CD4-positive, alpha-beta memory T cell (primary cell): ENCODE data around the gene HSPB2. TPM values are rescaled to one million over a fixed set of nuclear protein-coding genes. Genes with fewer than 3 reads are reported as not detected.
A peak's percentile ranks its signal among the peaks of the same experiment; 100 is the strongest.

Experiments
- CTCF ChIA-PET: fragments of 350-600 bp; sonication (Branson Sonifier 250); formaldehyde crosslinking; loops from one replicate; lab custom pipeline; 2021; ENCODE audit warnings: inconsistent platforms; ENCODE audit not compliant: partially characterized antibody; lab: Charles Lee
- POLR2A ChIA-PET: fragments of 350-600 bp; sonication (Branson Sonifier 250); formaldehyde crosslinking; loops from one replicate; lab custom pipeline; 2021; ENCODE audit not compliant: partially characterized antibody; lab: Charles Lee
- DNase-seq, 5 donors: peaks; one replicate each; pipeline versions ENCODE4 v3.0.0 to v3.0.0-alpha.2; 2020 to 2022; ENCODE audit warnings: mixed read lengths in 1 of 5
- H3K27ac ChIP-seq: one replicate; pipeline ENCODE4 v1.7.0; 2013; ENCODE audit warnings: low read depth, low read length
- H3K27me3 ChIP-seq: 2 replicates; pipeline ENCODE4 v1.7.0; 2013; ENCODE audit warnings: mild to moderate bottlenecking, low read length, moderate library complexity; ENCODE audit not compliant: insufficient read depth
- H3K36me3 ChIP-seq: 2 replicates; pipeline ENCODE4 v1.7.0; 2013; ENCODE audit warnings: mild to moderate bottlenecking, low read length, moderate library complexity; ENCODE audit not compliant: insufficient read depth
- H3K4me1 ChIP-seq: 2 replicates; pipeline ENCODE4 v1.7.0; 2013; ENCODE audit warnings: mild to moderate bottlenecking, low read length, moderate library complexity; ENCODE audit not compliant: insufficient read depth
- H3K4me3 ChIP-seq, 2 donors: one replicate each; pipeline ENCODE4 v1.7.0; 2013; ENCODE audit warnings: low read length in 2 of 2, mild to moderate bottlenecking in 1 of 2
- H3K9me3 ChIP-seq, 2 donors: one replicate each; pipeline ENCODE4 v1.7.0; 2013; ENCODE audit warnings: low read length in 2 of 2, control low read depth in 1 of 2; ENCODE audit not compliant: control insufficient read depth in 1 of 2
- H3K27ac Mint-ChIP-seq, 7 donors: one replicate each; pipeline ENCODE4 v1.8.0; 2020 to 2021; ENCODE audit warnings: mixed read lengths in 7 of 7, mild to moderate bottlenecking in 6 of 7, inconsistent platforms in 3 of 7, moderate library complexity in 3 of 7
- H3K27me3 Mint-ChIP-seq, 2 donors: one replicate each; pipeline ENCODE4 v1.8.0; 2020 to 2021; ENCODE audit warnings: mixed read lengths in 2 of 2
- H3K36me3 Mint-ChIP-seq, 2 donors: one replicate each; pipeline ENCODE4 v1.8.0; 2020 to 2021; ENCODE audit warnings: mixed read lengths in 2 of 2, inconsistent platforms in 1 of 2, mild to moderate bottlenecking in 1 of 2
- H3K4me1 Mint-ChIP-seq, 4 donors: one replicate each; pipeline ENCODE4 v1.8.0; 2020 to 2021; ENCODE audit warnings: mixed read lengths in 4 of 4, mild to moderate bottlenecking in 1 of 4
- H3K4me3 Mint-ChIP-seq, 8 donors: one replicate each; pipeline ENCODE4 v1.8.0; 2020 to 2021; ENCODE audit warnings: mixed read lengths in 8 of 8, mild to moderate bottlenecking in 7 of 8, moderate library complexity in 6 of 8, inconsistent platforms in 3 of 8
- H3K9me3 Mint-ChIP-seq, 8 donors: one replicate each; pipeline ENCODE4 v1.8.0; 2020 to 2021; ENCODE audit warnings: mixed read lengths in 8 of 8, mild to moderate bottlenecking in 5 of 8, inconsistent platforms in 3 of 8, moderate library complexity in 1 of 8
- intact Hi-C: fragments of 100-400 bp; cut with micrococcal nuclease; formaldehyde crosslinking; loops from one replicate; pipeline ENCODE4 v1.15.1; 2023
- polyA plus RNA-seq, 2 donors: library from polyadenylated mRNA; unstranded; fragments of 300-500 nt; fragmentation: Illumina TruSeq; gene quantifications; one replicate each; pipeline ENCODE4 v1.2.3, GENCODE V29; 2021
- total RNA-seq, 2 experiments: library from RNA; stranded (reverse); gene quantifications; one replicate each; pipeline ENCODE4 v1.2.3, GENCODE V29; 2021

HSPB2 gene
- total and polyA plus RNA-seq, 4 experiments from 2014 or later = not detected

DNA sequence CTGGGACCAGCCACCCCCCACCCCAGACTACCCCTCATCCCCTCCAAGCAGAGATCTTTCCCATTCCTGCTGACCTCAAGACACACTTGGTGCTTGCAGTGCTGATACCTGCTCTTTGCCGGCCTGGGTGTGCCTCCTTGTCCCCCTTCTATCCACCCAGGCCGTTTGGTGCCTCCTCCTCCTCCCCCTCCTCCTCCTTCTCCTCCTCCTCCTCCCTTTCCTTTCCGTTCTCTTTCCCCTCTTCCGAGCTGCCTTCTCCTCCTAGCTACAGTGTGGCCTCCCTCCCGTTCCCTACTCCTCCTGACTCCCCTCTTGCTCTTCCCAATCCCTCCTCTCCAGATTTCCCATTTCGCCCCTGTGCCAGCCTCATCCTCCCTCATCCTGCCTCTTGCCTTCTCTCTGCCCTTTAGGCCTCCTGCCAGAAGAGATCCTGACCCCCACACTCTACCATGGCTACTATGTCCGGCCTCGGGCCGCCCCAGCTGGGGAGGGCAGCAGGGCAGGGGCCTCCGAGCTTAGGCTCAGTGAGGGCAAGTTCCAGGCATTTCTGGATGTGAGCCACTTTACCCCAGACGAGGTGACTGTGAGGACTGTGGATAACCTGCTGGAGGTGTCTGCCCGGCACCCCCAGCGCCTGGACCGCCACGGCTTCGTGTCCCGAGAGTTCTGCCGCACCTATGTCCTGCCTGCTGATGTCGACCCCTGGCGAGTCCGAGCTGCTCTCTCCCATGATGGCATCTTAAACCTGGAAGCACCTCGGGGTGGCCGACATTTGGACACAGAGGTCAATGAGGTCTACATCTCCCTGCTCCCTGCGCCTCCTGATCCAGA lies 712 bp downstream of the HSPB2 start:
- Histone ChIP-seq H3K4me3 (no peak overlapping the region), H3K4me1 (no peaks in the 10 kb centered on the region), H3K9me3 (no peaks in the 10 kb centered on the region), H3K36me3 (no peaks in the 10 kb centered on the region), H3K27me3 (peaks cover 5% of the 10 kb centered on the region), H3K27ac (no peak overlapping the region)
- peaks cover 35 to 51% of the 10 kb centered on the region in 2 donors for H3K27me3 Mint-ChIP-seq
- peaks cover 0 to 4% (median 0%) of the 10 kb centered on the region in 4 donors for H3K4me1 Mint-ChIP-seq
- ChIA-PET POLR2A (no interaction called here), CTCF (no interaction called here)
- H3K9me3 Mint-ChIP-seq = no peaks in the 10 kb centered on the region
- H3K4me3 Mint-ChIP-seq = no peak overlapping the region
- no peak overlapping the region for H3K27ac Mint-ChIP-seq
- intact Hi-C loops = no loop called here
- no peak for DNase-seq
- H3K36me3 Mint-ChIP-seq = no peaks in the 10 kb centered on the region

DNA sequence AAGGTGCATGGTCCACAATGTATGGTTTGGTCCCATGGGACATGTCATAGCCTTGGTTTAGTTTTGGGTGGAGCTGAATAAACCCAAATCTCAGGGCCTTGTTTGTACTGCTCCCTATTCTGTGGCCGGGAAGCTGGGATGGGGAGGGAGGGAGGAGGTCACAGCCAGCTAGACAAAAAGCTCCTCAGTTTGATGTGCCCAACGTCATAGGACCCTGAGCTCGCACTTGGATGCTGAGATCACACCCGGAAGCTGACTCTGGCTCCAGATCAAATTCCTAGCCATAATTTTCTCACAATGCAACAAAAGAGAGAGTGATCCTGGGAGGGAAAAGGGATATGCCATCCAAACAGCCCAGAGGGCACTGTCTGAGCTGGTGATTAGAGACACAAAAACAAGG lies 1.5 kb downstream of the HSPB2 start:
- DNase-seq = no peak
- ChIA-PET POLR2A (no interaction called here), CTCF (no interaction called here)
- H3K4me1 ChIP-seq = no peaks in the 10 kb centered on the region
- Mint-ChIP-seq H3K36me3 (no peaks in the 10 kb centered on the region), H3K27ac (no peak overlapping the region), H3K27me3 (peaks cover 35 to 52% of the 10 kb centered on the region in 2 donors), H3K4me3 (no peak overlapping the region), H3K4me1 (peaks cover 0 to 4% (median 0%) of the 10 kb centered on the region in 4 donors), H3K9me3 (no peaks in the 10 kb centered on the region)
- no peak overlapping the region for H3K27ac ChIP-seq
- no peaks in the 10 kb centered on the region for H3K9me3 ChIP-seq
- no peaks in the 10 kb centered on the region for H3K36me3 ChIP-seq
- intact Hi-C loops = no loop called here
- H3K4me3 ChIP-seq = no peak overlapping the region
- H3K27me3 ChIP-seq = peaks cover 5% of the 10 kb centered on the region

GRCh38 chr11:111916768-111917167 lies 4.2 kb downstream of the HSPB2 start:
- H3K27me3 Mint-ChIP-seq = peaks cover 32 to 43% of the 10 kb centered on the region in 2 donors
- no peak overlapping the region for H3K4me3 ChIP-seq

DNA sequence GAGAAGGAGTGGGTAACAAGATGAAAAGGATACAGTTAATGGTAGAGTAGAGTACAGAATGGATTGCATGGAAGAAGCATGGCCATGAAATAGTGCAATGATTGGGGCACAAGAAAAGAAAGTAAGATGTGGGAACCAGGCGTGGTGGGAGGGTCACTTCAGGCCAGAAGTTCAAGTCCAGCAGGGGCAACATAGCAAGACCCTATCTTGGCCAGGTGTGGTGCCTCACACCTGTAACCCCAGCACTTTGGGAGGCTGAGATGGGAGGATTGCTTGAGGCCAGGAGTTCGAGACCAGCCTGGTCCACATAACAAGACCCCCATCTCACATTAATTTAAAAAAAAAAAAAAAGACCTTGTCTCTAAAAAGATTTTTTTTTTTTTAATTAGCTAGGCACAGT lies 4.8 kb downstream of the HSPB2 start:
- peaks cover 28 to 39% of the 10 kb centered on the region in 2 donors for H3K27me3 Mint-ChIP-seq
- H3K9me3 ChIP-seq = no peaks in the 10 kb centered on the region
- DNase-seq = no peak
- no peaks in the 10 kb centered on the region for H3K36me3 Mint-ChIP-seq
- intact Hi-C loops = no loop called here
- H3K36me3 ChIP-seq = no peaks in the 10 kb centered on the region
- H3K4me3 Mint-ChIP-seq = no peak overlapping the region
- H3K4me3 ChIP-seq = no peak overlapping the region
- H3K4me1 ChIP-seq = no peaks in the 10 kb centered on the region
- CTCF ChIA-PET = interaction anchor here (1.0 kb wide), 1 partner anchor 9 kb away, joined by 5 read pairs; no protein-coding TSS in a partner anchor
- H3K9me3 Mint-ChIP-seq = no peaks in the 10 kb centered on the region
- peak overlapping the region in 1 of 7 donors; percentile 3 for H3K27ac Mint-ChIP-seq
- no peak overlapping the region for H3K27ac ChIP-seq
- no peaks in the 10 kb centered on the region for H3K4me1 Mint-ChIP-seq
- POLR2A ChIA-PET = interaction anchor here (1.7 kb wide), 1 partner anchor 9 kb away, joined by 5 read pairs; no protein-coding TSS in a partner anchor
- H3K27me3 ChIP-seq = peaks cover 5% of the 10 kb centered on the region

More at GRCh38 chr11:111916768-111917167, 4.2 kb downstream of the HSPB2 start:
- ChIA-PET CTCF (no interaction called here), POLR2A (no interaction called here)
- H3K36me3 ChIP-seq = no peaks in the 10 kb centered on the region
- DNase-seq = no peak
- H3K4me1 ChIP-seq = no peaks in the 10 kb centered on the region
- intact Hi-C loops = no loop called here
- Mint-ChIP-seq H3K4me1 (peaks cover 0 to 4% (median 0%) of the 10 kb centered on the region in 4 donors), H3K27ac (no peak overlapping the region), H3K36me3 (no peaks in the 10 kb centered on the region), H3K9me3 (no peaks in the 10 kb centered on the region), H3K4me3 (no peak overlapping the region)
- no peaks in the 10 kb centered on the region for H3K9me3 ChIP-seq
- no peak overlapping the region for H3K27ac ChIP-seq
- H3K27me3 ChIP-seq = peaks cover 5% of the 10 kb centered on the region

DNA sequence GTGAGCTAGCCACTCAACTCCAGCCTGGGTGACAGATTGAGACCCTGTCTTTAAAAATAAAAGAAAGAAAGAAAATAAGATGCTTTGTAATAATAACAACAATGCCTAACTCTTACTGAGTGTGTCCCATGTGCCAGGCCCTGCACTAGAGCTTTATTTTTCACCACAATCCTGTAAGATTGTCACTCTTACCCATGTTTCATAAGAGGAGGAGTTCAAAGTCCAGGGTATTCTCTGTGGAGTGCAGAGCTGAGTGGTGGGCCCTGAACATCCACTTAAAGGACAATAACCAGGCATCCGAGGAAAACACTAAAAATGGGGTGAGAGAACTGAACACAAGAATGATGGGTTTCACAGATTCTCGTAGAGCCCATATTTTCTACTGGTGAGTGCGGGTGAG lies 5.3 kb downstream of the HSPB2 start:
- intact Hi-C loops = no loop called here
- Mint-ChIP-seq H3K36me3 (no peaks in the 10 kb centered on the region), H3K4me3 (no peak overlapping the region), H3K9me3 (no peaks in the 10 kb centered on the region), H3K4me1 (no peaks in the 10 kb centered on the region), H3K27ac (no peak overlapping the region), H3K27me3 (peaks cover 27 to 38% of the 10 kb centered on the region in 2 donors)
- Histone ChIP-seq H3K36me3 (no peaks in the 10 kb centered on the region), H3K4me3 (no peak overlapping the region), H3K9me3 (no peaks in the 10 kb centered on the region), H3K4me1 (no peaks in the 10 kb centered on the region), H3K27me3 (peaks cover 5% of the 10 kb centered on the region), H3K27ac (no peak overlapping the region)
- no peak for DNase-seq
- ChIA-PET CTCF (interaction anchor here (1.0 kb wide), 1 partner anchor 9 kb away, joined by 5 read pairs; no protein-coding TSS in a partner anchor), POLR2A (interaction anchor here (1.7 kb wide), 1 partner anchor 9 kb away, joined by 5 read pairs; no protein-coding TSS in a partner anchor)

DNA sequence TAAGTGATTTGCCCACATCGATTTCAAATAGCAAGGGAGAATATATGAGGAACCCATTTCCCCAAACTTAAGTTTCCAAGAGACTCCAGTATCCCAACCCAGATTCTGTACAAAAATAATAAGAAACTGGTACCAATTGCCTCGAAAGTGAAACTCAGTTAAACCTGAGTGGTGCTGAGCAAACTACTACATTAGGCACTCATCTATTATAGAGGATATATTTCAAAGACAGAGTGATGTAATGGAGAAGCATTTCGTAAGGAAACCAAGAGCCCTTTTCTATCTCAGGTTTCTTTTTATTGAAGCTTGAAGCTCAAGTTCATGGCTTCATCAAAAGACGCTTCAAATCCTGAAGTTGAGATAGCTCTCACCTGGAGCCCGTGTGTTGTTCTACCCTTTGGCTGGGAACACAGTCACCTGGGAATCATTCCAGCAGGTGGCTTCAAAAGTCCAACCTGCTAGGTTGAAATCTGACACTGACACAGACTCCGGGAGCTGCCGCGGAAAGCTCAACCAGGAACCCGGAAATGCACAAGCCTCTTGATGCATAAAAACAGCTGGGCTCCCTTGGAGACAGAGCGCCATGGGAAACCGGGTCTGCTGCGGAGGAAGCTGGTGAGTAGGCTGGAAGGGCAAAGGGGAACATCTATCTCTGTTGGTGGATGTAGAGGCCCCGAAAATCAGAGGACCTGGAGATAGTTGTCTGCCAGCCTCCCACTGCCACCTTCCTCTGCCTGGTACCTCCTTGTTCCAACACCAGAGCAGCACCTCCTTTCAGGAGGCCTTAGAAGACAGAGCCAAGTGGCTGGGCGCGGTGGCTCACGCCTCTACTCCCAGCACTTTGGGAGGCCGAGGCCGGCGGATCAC lies 6.1 kb downstream of the HSPB2 start, which contains the start of gene C11orf52:
Gene C11orf52 (plus strand): TSS at position 524 of the 867 bp plus-strand sequence. CDS start 60 bp downstream, at position 584.
- Mint-ChIP-seq H3K27me3 (peaks cover 26 to 35% of the 10 kb centered on the region in 2 donors), H3K27ac (peak within 1 kb of the TSS in 2 of 7 donors; percentile 2 to 17), H3K4me3 (peak within 1 kb of the TSS in 1 of 8 donors; percentile 26), H3K9me3 (no peaks in the 10 kb centered on the region), H3K4me1 (no peaks in the 10 kb centered on the region), H3K36me3 (no peaks in the 10 kb centered on the region)
- ChIA-PET POLR2A (interaction anchor here (1.7 kb wide), 1 partner anchor 8 kb away, joined by 5 read pairs; no protein-coding TSS in a partner anchor), CTCF (interaction anchor here (0.9 to 1.0 kb wide), 2 partner anchors 8 to 76 kb away, joined by 3 to 5 read pairs; no protein-coding TSS in a partner anchor)
- no peak within 1 kb of the TSS for H3K27ac ChIP-seq
- H3K9me3 ChIP-seq = no peaks in the 10 kb centered on the region
- no peak for DNase-seq
- H3K4me3 ChIP-seq = no peak within 1 kb of the TSS
- H3K36me3 ChIP-seq = no peaks in the 10 kb centered on the region
- peaks cover 5% of the 10 kb centered on the region for H3K27me3 ChIP-seq
- intact Hi-C loops = no loop called here
- no peaks in the 10 kb centered on the region for H3K4me1 ChIP-seq
